GM21423 (cell line): ENCODE measurements around the gene CLEC17A.

Experiments
- ATAC-seq: cut with Tn5 transposase; IDR thresholded peaks from one replicate; pipeline ENCODE4 v1.9.1; 2021; ENCODE audit warnings: mild to moderate bottlenecking, moderate library complexity; ENCODE audit not compliant: unreplicated experiment

CLEC17A gene

DNA sequence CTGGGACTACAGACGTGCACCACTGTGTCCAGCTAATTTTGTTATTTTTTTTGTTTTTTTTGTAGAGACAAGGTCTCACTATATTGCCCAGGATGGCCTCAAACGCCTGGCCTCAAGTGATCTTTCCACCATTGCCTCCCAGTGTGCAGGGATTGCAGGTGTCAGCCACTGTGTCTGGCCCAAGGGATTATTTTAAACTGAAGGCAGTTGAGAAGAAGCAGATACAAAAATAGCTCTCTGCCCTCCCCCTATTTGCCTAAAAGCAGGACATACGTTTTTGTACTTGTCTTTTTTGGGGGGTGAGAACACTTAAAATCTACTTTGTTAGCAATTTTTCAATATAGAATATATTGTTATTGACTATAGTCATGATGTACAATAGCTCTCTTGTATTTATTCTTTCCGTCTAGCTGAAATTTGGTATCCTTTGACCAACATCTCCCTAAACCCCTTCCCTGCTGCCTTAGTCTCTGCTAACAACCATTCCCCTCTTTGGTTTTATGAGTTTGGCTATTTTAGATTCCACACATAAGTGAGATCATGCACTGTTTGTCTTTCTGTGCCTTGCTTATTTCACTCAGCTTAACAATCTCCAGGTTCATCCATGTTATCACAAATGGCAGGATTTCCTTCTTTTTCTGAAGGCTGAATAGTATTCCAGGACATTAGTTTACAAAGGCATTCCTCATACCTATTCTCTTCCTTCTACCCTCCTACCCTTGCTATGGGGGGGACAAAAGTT, 56.8 kb downstream of the CLEC17A start:
- no peak for ATAC-seq

DNA sequence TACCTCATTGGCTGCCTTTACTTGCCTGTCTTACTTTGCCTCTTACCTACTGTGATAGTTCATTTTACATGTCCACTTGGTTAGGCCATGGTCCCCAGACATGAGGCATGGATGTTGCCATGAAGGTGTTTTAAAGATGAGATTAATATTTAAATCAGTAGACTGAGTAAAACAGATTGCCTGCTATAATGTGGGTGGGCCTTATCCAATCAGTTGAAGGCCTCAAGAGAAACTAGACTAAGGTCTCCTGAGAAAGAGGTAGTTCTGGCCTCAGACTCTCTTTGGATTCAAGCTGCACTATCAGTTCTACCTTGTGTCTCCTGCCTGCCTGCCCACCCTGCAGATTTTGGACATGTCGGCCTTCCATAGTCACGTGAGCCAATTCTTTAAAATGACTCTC, 65.6 kb downstream of the CLEC17A start:
- ATAC-seq, result no peak

DNA sequence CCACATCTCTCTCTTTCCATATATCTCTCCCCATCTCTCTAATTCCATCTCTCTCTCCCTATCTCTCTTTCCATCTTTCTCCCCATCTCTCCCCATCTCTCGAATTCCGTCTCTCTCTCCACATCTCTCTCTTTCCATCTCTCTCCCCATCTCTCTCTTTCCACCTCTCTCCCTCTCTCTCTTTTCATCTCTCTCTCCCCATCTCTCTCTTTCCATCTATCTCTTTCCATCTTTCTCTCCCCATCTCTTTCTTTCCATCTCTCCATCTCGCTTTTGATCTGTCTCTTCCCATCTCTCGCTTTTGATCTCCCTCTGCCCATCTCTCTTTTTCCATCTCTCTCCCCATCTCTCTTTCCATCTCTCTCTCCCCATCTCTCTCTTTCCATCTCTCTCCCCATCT, 66.1 kb downstream of the CLEC17A start:
- ATAC-seq, result no peak

DNA sequence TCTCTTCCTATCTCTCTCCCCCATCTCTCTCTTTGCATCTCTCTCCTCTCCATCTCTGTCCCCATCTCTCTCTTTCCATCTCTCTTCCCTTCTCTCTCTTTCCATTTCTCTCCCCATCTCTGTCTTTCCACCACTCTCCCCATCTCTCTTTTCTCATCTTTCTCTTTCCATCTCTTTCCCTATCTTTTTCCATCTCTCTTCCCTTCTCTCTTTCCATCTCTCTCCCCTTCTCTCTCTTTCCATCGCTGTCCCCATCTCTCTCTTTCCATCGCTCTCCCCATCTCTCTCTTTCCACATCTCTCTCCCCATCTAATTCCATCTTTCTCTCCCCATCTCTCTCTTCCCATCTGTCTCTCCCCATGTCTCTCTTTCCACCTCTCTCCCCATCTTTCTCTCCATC, 67.3 kb downstream of the CLEC17A start:
- ATAC-seq, result no peak

DNA sequence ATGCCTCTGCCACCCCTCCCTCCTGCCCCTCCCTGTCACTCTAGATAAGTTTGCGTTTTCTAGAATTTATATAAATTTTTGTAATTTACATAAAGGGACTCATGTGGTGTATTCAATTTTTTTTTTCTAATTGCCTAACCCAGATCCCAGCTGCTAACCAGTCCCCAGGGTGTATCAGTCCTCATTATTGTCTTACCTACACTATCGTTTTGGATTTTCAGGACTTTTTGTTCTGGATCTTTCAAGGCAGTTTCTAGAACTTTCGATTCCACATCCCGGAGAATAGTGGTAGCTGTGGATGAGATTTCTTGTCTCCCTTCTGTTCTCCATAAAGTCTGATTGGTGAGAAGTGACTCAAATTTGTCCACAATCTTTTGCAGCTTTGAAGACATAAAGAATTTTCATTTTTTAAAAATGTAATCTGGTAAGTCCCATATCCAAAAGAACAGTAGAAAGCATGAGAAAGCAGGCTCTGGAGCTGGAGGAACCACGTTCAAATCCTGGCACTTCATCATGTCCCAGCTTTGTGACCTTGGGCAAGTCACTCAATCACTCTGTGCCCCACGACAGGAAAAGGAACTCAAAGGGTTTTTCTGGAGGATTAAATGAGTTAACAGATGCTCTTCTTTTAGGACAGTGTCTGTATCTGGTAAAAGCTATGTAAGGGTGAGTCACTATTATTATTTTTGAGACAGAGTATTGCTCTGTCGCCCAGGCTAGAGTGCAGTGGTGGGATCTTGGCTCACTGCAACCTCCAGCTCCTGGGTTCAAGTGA, 72.1 kb downstream of the CLEC17A start:
- ATAC-seq, result no peak

DNA sequence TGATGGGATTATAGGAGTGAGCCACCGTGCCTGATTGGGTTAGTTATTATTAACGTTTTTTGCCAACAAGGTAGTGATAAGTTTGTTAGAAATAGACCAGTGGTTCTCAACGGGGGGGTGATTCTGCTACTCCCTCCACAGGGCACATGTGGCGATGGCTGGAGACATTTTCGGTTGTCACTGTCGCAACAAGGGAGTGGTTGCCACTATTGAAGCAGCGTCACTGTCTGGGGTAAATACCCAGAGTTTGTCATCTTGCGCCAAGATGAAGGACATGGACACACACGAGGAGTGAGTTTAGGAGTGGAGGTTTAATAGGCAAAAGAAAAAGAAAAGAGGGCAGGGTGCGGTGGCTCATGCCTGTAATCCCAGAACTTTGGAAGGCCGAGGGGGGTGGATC, 72.8 kb downstream of the CLEC17A start:
- ATAC-seq, result no peak

DNA sequence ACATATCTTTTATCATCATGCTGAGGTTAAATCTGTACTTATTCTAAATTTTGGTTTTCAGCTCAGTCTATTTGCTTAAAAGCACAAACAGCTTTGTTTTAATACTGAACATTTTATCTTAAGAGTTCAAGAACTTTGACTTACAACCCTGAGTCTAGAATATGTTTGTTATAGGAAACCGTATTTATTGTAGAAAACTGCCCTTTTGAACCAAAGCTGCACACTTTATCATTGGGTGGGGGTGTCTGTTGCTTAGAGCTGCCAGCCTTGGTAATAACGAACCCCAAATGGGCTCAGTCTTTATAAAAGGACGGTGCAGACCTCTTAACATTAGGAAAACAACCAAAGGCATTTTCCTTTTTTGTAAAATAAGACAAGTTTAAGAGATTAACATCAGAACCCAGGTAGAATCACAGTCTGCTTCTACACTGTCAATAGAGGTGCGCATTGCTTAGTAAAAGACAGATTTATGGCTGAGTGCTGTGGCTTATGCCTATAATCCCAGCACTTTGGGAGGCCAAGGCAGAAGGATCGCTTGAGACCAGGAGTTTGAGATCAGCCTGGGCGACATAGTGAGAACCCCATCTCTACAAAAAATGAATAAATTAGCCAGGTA, 77.1 kb downstream of the CLEC17A start:
- no peak for ATAC-seq

DNA sequence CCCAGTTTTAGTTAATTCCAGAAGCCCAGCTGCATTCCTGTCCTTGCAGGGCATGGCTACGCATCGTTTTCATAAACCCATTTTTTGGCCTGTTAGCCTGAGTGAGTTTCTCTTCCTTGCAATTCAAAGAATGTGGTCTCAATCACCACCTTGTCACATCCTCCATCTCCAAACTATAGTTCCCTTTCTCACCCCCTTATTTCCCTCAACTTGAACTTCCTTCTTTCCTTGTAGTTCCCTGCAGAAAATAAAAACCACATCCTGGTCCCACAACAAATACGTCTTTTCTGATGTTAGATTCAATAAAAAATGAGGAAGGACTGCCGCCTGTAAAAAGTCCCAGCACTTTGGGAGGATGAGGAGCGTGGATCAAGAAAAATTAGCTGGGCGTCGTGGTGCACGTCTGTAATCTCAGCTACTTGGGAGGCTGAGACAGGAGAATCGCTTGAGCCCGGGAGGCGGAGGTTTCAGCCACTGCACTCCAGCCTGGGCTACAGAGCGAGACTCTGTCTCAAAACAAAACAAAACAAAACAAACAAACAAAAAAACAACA, 78.6 kb downstream of the CLEC17A start:
- no peak for ATAC-seq
